PFSK-1 (cell line): ENCODE data around the gene C2orf74.

Experiments used
- POLR2AphosphoS5 ChIP-seq: IDR thresholded peaks from 2 replicates; pipeline ENCODE4 v1.6.1; 2012; ENCODE audit warnings: low read depth, mild to moderate bottlenecking, control low read depth, low read length, moderate library complexity
- REST ChIP-seq, 2 experiments: IDR thresholded peaks; 2 replicates each; pipeline versions ENCODE4 v1.6.1 to v1.8.0; 2011 to 2012; ENCODE audit warnings: low read depth in 2 of 2, low read length in 2 of 2, control low read depth in 1 of 2, inconsistent platforms in 1 of 2, mild to moderate bottlenecking in 1 of 2, moderate library complexity in 1 of 2; ENCODE audit not compliant: insufficient read depth in 1 of 2
- SIN3A ChIP-seq: IDR thresholded peaks from 2 replicates; pipeline ENCODE4 v1.6.1; 2012; ENCODE audit warnings: mild to moderate bottlenecking, low read length, moderate library complexity, borderline replicate concordance; ENCODE audit not compliant: insufficient read depth
- TAF1 ChIP-seq: IDR thresholded peaks from 2 replicates; pipeline ENCODE4 v1.6.1; 2012; ENCODE audit warnings: low read length, control low read depth, borderline replicate concordance; ENCODE audit not compliant: insufficient read depth

GRCh38 chr2:61125123-61125710 is 36.8 kb upstream of the C2orf74 start:
- TF ChIP-seq SIN3A: no peak
- no peak for TF ChIP-seq POLR2AphosphoS5
- no peak for TF ChIP-seq REST (IDR thresholded peaks at IDR 0.05; ENCODE audit: insufficient read depth in 1 of 2, low read depth in 2 of 2, low read length in 2 of 2)
- no peak for TF ChIP-seq TAF1
